ENCODE data around the gene LLGL2. TPM values are rescaled to one million over a fixed set of nuclear protein-coding genes. Genes with fewer than 3 reads are reported as not detected.
A peak's percentile ranks its signal among the peaks of the same experiment; 100 is the strongest.

LLGL2 gene
- total and polyA plus RNA-seq, 10 donors = 28.6 to 153 (median 80.0) TPM

DNA sequence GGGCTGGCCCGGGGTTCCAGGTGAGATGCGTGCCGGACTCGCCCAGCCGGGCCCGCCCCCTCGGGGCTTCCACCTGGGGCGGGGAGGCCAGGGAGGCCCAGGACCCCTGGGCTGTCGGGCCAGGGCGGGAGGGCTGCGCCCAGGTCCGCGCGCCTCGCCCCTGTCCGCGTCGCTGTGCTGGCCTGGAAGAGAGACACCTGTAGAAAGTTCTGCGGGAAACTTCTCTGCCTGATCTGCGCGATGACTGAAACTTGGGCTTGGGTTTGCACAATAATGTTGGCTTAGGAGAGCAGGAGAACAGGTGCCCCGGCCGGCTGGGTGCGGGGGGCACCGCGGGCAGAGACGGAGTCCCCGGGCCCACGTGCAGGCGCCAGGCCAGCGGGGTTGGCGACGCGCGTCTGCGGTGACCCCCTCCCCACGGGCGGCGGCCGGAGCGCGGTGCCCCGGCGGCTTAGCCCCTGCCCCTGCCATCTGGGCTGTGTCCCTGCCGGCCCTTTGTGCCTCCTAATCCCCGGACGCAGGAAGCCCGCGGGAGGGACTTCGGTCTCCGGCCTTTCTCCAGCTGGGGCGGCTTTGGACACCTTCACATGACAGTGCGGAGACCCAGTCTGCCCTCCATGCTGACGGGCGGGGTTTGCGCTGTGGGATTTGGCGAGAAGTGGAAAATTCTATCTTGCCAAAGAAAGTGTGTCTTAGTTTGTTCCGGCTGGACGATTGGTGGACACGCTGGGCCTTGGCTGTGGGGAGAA is 483 bp downstream of the LLGL2 start:
- H3K4me1 ChIP-seq = peaks cover 7 to 50% (median 34%) of the 10 kb centered on the region in 6 donors
- peaks cover 2 to 36% (median 15%) of the 10 kb centered on the region in 6 donors for H3K36me3 ChIP-seq
- TF ChIP-seq, protein P1, sequence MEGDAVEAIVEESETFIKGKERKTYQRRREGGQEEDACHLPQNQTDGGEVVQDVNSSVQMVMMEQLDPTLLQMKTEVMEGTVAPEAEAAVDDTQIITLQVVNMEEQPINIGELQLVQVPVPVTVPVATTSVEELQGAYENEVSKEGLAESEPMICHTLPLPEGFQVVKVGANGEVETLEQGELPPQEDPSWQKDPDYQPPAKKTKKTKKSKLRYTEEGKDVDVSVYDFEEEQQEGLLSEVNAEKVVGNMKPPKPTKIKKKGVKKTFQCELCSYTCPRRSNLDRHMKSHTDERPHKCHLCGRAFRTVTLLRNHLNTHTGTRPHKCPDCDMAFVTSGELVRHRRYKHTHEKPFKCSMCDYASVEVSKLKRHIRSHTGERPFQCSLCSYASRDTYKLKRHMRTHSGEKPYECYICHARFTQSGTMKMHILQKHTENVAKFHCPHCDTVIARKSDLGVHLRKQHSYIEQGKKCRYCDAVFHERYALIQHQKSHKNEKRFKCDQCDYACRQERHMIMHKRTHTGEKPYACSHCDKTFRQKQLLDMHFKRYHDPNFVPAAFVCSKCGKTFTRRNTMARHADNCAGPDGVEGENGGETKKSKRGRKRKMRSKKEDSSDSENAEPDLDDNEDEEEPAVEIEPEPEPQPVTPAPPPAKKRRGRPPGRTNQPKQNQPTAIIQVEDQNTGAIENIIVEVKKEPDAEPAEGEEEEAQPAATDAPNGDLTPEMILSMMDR (IDR thresholded peaks at IDR 0.05 in 8 of 11, conservative IDR thresholded peaks at IDR 0.05 in 3 of 11) = no peak
- TF ChIP-seq POLR2AphosphoS5 (IDR thresholded peaks at IDR 0.05) (no peak), POLR2A (IDR thresholded peaks at IDR 0.05) (no peak)
- no peaks in the 10 kb centered on the region for H3K9me3 ChIP-seq
- intact Hi-C loops (cut with DNase I; ENCODE audit: low total_unique reads) = no loop called here
- 2 to 5% (median 3%) methylated on average over 28 to 60 of the region's 60 CpGs for WGBS, 5 donors
- peaks cover 0 to 15% (median 0%) of the 10 kb centered on the region in 7 donors for H3K27me3 ChIP-seq (replicated peaks in 1 of 7)
- DNase-seq = peak; percentile 85
- peak overlapping the region; percentile 36 to 92 (median 84) for H3K27ac ChIP-seq
- H3K4me3 ChIP-seq = peak overlapping the region; percentile 68 to 92 (median 82)

- H3K27me3 ChIP-seq (replicated peaks in 1 of 7) = peaks cover 0 to 15% (median 0%) of the 10 kb centered on the region in 7 donors
- H3K4me1 ChIP-seq = peaks cover 7 to 56% (median 37%) of the 10 kb centered on the region in 6 donors
- peak overlapping the region in 6 of 8 donors; percentile 51 to 92 (median 84) for H3K27ac ChIP-seq
- intact Hi-C loops (cut with DNase I; ENCODE audit: low total_unique reads) = no loop called here
- 44 to 58% (median 57%) methylated on average over 13 of the region's 13 CpGs for WGBS, 5 donors
- peaks cover 0 to 29% (median 8%) of the 10 kb centered on the region in 6 donors for H3K36me3 ChIP-seq
- peak; percentile 75 for DNase-seq
- H3K4me3 ChIP-seq = peak overlapping the region; percentile 68 to 92 (median 82)
- no peaks in the 10 kb centered on the region for H3K9me3 ChIP-seq
- peak in 1 of 3 donors; percentile 41 for TF ChIP-seq POLR2AphosphoS5 (IDR thresholded peaks at IDR 0.05)
- TF ChIP-seq, protein P1 (IDR thresholded peaks at IDR 0.05 in 8 of 11, conservative IDR thresholded peaks at IDR 0.05 in 3 of 11) = no peak
Measured at GRCh38 chr17:75526555-75527270, 1.2 kb downstream of the LLGL2 start.

- H3K27me3 ChIP-seq (replicated peaks in 1 of 7) = peaks cover 0 to 12% (median 0%) of the 10 kb centered on the region in 7 donors
- no peak overlapping the region for H3K4me3 ChIP-seq
- intact Hi-C loops (cut with DNase I; ENCODE audit: low total_unique reads) = no loop called here
- no peak overlapping the region for H3K27ac ChIP-seq
- no peak for DNase-seq
- peaks cover 6 to 60% (median 44%) of the 10 kb centered on the region in 6 donors for H3K4me1 ChIP-seq
- peaks cover 0 to 30% (median 2%) of the 10 kb centered on the region in 6 donors for H3K36me3 ChIP-seq
- no peaks in the 10 kb centered on the region for H3K9me3 ChIP-seq
- TF ChIP-seq, protein P1 (IDR thresholded peaks at IDR 0.05 in 8 of 11, conservative IDR thresholded peaks at IDR 0.05 in 3 of 11) = no peak
- TF ChIP-seq POLR2AphosphoS5 (IDR thresholded peaks at IDR 0.05) = no peak
- no peak for TF ChIP-seq POLR2A (IDR thresholded peaks at IDR 0.05)
- 79 to 88% (median 86%) methylated on average over 16 to 19 of the region's 19 CpGs for WGBS, 5 donors
Measured at GRCh38 chr17:75530837-75531720, 5.6 kb downstream of the LLGL2 start.
